GM20000 (cell line): Measurements from ENCODE around the gene AOAH.

ENCODE experiments used
- DNase-seq: peaks from one replicate; pipeline ENCODE4 v3.0.0; 2012; ENCODE audit warnings: low spot score
- TF ChIP-seq, protein P1 (sequence below): IDR thresholded peaks from 2 replicates; pipeline ENCODE4 v1.5.1; 2012; ENCODE audit warnings: mild to moderate bottlenecking, control low read depth; ENCODE audit errors: extremely low read depth, missing control alignments

AOAH gene

DNA sequence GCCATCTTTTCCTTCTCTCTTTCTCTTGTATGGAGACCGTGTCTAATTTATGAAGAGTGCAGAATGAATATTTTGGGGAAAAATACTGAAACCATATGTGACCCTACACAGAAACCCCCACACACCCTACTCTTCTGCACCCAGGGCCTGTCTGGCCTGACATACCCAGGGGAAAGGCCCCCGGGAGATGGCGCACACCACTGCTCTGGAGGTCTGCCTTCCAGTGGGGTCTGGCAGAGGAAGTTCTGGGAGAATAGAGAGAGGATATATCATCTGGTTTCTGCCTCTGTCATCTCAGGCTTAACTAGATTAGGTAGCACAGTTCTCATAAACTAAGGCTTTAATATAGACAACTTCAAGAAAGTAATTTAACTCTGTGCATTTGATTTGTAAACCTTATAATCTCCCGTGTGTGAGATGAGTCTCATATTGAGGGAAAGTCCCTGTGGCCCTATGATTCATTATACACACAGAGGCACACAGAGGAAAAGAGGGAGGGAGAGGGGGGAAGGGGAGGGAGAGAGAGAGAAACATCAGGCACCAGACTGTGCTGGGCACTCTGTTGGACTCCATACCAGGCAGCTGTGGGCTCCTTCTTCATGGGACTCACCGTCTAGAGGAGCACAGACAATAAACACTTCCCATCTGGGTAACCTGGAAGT, 123.3 kb downstream of the AOAH start:
- no peak for DNase-seq
- TF ChIP-seq, protein P1, sequence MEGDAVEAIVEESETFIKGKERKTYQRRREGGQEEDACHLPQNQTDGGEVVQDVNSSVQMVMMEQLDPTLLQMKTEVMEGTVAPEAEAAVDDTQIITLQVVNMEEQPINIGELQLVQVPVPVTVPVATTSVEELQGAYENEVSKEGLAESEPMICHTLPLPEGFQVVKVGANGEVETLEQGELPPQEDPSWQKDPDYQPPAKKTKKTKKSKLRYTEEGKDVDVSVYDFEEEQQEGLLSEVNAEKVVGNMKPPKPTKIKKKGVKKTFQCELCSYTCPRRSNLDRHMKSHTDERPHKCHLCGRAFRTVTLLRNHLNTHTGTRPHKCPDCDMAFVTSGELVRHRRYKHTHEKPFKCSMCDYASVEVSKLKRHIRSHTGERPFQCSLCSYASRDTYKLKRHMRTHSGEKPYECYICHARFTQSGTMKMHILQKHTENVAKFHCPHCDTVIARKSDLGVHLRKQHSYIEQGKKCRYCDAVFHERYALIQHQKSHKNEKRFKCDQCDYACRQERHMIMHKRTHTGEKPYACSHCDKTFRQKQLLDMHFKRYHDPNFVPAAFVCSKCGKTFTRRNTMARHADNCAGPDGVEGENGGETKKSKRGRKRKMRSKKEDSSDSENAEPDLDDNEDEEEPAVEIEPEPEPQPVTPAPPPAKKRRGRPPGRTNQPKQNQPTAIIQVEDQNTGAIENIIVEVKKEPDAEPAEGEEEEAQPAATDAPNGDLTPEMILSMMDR: no peak

- no peak for DNase-seq
- TF ChIP-seq, protein P1: no peak
These were observed 124.0 kb downstream of the AOAH start for GRCh38 chr7:36600314-36600682.

DNA sequence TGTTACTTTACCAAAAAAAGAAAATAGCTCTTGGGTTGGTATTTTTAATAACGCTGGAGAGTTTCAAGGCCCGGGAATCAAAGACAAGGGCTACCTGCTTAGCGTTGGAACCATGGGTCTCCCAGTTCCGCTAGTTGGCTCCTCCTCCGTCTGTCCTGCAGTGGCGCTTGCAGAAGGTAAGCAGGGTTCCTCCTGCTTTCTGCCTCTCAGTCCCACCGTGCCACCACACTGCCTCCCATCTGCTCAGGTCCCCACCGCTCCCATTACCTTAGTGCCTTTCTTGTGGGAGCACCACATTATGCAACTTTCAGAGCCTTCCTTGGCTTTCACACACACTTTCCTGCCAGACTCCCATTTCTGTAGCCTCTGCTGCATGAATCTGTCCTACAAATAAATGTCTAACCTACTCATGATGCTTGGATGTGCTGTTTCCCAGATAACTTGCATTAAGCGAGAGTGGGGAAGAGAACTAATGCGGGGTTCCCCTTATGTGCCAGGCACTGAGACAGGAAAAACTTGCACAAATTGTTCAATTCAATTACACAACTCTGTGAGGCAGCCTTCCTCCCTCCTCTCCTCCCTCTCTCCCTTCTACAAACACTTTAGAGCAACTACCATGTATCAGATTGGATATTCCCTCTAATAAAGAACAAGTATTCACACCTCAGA, 124.5 kb downstream of the AOAH start:
- DNase-seq: no peak
- TF ChIP-seq, protein P1: no peak

DNA sequence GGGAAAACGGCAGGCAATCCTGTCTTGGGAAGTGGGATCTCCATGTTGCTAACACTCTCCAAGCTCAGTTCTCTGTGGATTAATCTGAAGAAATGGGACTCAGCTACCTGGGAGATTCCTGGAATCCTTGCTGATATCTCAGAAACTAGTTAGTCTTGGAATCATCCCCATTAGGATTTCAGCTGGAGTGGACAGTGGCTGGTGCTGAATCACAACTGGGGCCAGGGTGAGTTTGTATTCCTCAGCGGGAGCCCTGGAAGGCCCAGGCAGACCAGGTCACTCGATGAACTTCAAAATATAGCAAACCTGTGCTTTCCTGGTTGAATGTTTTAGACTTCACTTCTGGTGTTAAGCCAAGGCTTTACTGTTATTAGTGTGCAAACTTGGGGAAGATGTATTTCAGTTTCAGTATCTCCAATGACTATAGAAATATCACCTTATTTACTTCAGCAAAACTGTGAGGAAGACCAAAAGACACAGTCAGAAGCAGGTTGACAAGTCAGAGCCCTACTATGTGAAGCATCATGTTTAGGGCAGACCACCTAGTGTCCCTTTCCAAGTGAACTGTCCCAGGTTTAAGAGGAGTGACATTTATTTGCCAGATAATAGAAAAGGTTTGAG, 126.1 kb downstream of the AOAH start:
- no peak for DNase-seq
- TF ChIP-seq, protein P1: no peak

DNA sequence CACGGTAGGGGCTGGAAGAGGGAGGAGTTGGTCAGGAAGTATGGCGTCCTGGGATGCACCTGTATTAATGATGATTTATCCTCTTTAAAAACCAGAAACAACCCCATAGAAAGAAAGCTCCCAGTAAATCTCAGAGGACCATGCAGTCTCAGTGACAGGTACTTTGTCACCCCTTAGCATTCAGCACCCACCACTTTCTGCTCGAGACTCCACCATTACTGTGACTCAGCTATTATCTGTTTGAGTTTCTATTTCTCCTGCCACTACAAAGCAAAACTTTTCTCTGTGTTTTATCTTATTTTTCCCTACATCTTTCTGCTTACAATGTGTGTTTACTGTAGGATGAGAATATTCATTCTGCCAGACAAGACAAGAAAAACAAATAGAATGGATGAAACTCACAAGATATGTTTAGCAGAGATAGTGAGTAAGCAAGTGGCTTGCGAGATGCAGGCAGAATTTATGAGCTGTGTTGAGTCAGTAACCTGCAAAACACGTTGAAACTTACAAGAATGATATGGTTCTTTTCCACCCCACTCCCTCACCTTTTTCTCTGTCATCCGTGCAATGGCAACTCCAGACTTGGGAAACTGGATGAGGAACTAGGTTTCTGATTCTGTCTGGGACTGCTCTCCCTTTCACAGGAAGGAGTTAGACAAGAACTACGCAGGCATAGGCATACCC, 127.1 kb downstream of the AOAH start:
- no peak for DNase-seq
- TF ChIP-seq, protein P1: no peak

GRCh38 chr7:36594445-36594844, 129.8 kb downstream of the AOAH start:
- DNase-seq: no peak
- TF ChIP-seq, protein P1: no peak

- TF ChIP-seq, protein P1: no peak
- no peak for DNase-seq
These were observed 132.7 kb downstream of the AOAH start for GRCh38 chr7:36591636-36592035.
